ENCODE data around the gene WNT9B. TPM values are rescaled to one million over a fixed set of nuclear protein-coding genes. Genes with fewer than 3 reads are reported as not detected.

The WNT9B gene
- total RNA-seq, 1 experiment from 2014 or later = not detected

DNA sequence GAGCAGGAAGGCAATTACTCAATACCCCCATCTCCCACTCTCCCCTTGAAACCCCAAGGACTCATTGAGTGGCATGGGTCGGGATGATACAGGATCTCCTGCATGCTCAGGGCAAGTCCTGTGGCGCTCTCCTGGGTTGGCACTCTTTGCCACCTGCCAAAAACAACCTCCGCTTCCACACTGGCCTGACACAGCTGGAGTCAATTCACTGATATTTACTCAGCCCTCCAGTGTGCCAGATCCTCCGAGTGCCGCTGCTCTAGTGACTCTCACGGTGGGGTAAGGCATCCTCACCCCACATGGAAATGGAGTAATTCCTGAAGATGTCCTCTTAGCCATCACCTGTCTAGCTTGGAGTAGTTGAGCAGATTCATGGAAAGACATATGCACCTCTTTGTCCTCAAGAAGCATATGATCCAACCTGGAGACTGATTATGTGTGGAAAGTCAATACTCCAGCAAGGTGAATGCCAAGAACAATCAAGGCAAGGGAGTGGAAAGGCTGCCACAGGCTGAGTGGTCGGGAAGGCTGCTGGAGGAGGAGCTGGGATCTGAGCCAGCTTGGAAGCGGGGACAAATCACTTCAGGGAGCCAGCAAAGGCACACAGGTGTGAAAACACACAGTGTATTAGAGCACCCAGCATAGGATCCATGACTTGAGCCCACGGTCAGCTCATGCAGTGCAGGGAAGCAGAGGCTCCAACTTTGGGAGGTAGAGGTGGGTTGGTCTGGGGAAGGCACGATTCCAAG, 59.0 kb downstream of the WNT9B start:
- Mint-ChIP-seq H3K9me3 (ENCODE audit: unreplicated experiment) (no peaks in the 10 kb centered on the region), H3K36me3 (ENCODE audit: insufficient read depth, unreplicated experiment) (no peaks in the 10 kb centered on the region), H3K27ac (ENCODE audit: unreplicated experiment) (no peak overlapping the region), H3K4me3 (ENCODE audit: unreplicated experiment) (no peak overlapping the region), H3K27me3 (ENCODE audit: insufficient read depth, unreplicated experiment) (peaks cover 3% of the 10 kb centered on the region), H3K4me1 (ENCODE audit: low read depth, unreplicated experiment) (no peaks in the 10 kb centered on the region)
- no peaks in the 10 kb centered on the region for H3K36me3 ChIP-seq (ENCODE audit: control insufficient read depth, insufficient read depth, low read length)
- DNase-seq = no peak
- intact Hi-C loops (cut with micrococcal nuclease; ENCODE audit: unreplicated experiment) = no loop called here
- no TSS peak for BruUV-seq (replicated peaks)
- ChIA-PET CTCF (no interaction called here), POLR2A (no interaction called here)
- TF ChIP-seq, protein P1, sequence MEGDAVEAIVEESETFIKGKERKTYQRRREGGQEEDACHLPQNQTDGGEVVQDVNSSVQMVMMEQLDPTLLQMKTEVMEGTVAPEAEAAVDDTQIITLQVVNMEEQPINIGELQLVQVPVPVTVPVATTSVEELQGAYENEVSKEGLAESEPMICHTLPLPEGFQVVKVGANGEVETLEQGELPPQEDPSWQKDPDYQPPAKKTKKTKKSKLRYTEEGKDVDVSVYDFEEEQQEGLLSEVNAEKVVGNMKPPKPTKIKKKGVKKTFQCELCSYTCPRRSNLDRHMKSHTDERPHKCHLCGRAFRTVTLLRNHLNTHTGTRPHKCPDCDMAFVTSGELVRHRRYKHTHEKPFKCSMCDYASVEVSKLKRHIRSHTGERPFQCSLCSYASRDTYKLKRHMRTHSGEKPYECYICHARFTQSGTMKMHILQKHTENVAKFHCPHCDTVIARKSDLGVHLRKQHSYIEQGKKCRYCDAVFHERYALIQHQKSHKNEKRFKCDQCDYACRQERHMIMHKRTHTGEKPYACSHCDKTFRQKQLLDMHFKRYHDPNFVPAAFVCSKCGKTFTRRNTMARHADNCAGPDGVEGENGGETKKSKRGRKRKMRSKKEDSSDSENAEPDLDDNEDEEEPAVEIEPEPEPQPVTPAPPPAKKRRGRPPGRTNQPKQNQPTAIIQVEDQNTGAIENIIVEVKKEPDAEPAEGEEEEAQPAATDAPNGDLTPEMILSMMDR (IDR thresholded peaks at IDR 0.05; ENCODE audit: insufficient read depth in 1 of 2, low read depth in 1 of 2, low read length in 1 of 2, severe bottlenecking in 1 of 2, unreplicated experiment in 1 of 2) = no peak
- no peak overlapping the region for H3K4me3 ChIP-seq (ENCODE audit: low read depth, low read length)
- no peaks in the 10 kb centered on the region for H3K4me1 ChIP-seq
- no peaks in the 10 kb centered on the region for H3K9me3 ChIP-seq
- H3K27me3 ChIP-seq (replicated peaks; ENCODE audit: control insufficient read depth, insufficient read depth, low read length) = no peaks in the 10 kb centered on the region

DNA sequence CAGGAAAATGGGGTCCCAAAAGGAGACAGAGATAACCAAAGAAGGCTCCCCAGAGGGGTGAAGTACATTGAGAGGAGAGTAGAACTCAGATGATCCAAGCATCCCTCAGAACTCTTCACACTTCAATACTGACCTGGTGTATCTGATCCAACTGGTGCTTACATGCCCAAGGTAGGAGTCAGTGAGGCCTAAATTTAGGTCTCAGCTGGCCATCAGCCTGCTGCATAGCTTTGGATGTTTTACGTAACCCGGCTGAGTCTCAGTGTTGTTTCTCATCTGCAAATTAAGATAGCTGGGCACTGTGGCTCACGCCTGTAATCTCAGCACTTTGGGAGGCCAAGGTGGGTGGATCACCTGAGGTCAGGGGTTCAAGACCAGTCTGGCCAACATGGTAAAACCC, 59.9 kb downstream of the WNT9B start:
- H3K9me3 ChIP-seq = no peaks in the 10 kb centered on the region
- H3K27ac Mint-ChIP-seq (ENCODE audit: unreplicated experiment) = no peak overlapping the region
- no peaks in the 10 kb centered on the region for H3K36me3 ChIP-seq (ENCODE audit: control insufficient read depth, insufficient read depth, low read length)
- POLR2A ChIA-PET = no interaction called here
- peaks cover 3% of the 10 kb centered on the region for H3K27me3 Mint-ChIP-seq (ENCODE audit: insufficient read depth, unreplicated experiment)
- CTCF ChIA-PET = no interaction called here
- H3K4me3 ChIP-seq (ENCODE audit: low read depth, low read length) = no peak overlapping the region
- DNase-seq = no peak
- BruUV-seq (replicated peaks) = no TSS peak
- no peaks in the 10 kb centered on the region for H3K4me1 Mint-ChIP-seq (ENCODE audit: low read depth, unreplicated experiment)
- TF ChIP-seq, protein P1 (IDR thresholded peaks at IDR 0.05; ENCODE audit: insufficient read depth in 1 of 2, low read depth in 1 of 2, low read length in 1 of 2, severe bottlenecking in 1 of 2, unreplicated experiment in 1 of 2) = no peak
- intact Hi-C loops (cut with micrococcal nuclease; ENCODE audit: unreplicated experiment) = no loop called here
- no peaks in the 10 kb centered on the region for H3K36me3 Mint-ChIP-seq (ENCODE audit: insufficient read depth, unreplicated experiment)
- H3K4me1 ChIP-seq = no peaks in the 10 kb centered on the region
- no peaks in the 10 kb centered on the region for H3K27me3 ChIP-seq (replicated peaks; ENCODE audit: control insufficient read depth, insufficient read depth, low read length)
- no peaks in the 10 kb centered on the region for H3K9me3 Mint-ChIP-seq (ENCODE audit: unreplicated experiment)
- H3K4me3 Mint-ChIP-seq (ENCODE audit: unreplicated experiment) = no peak overlapping the region

DNA sequence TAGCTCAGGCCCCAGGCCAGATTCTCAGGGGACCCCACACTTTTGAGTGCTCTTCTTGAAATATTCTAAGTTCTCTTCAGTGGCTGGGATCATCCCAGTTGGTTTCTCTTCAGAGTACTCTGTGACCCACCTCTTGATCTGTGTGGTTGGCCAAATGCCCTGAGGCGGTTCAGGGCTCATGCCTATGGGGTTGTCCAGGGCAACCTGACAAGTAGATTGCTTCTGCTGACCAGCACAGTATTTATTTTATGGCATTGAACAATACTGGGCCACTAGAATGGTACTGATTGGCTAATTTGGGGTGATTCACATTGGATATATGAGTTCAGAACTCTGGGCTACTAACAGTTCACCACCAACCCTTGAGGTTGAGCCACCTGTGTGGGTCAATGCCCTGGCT, 64.2 kb downstream of the WNT9B start:
- no peaks in the 10 kb centered on the region for H3K4me1 Mint-ChIP-seq (ENCODE audit: low read depth, unreplicated experiment)
- Histone ChIP-seq H3K27me3 (replicated peaks; ENCODE audit: control insufficient read depth, insufficient read depth, low read length) (no peaks in the 10 kb centered on the region), H3K9me3 (no peaks in the 10 kb centered on the region; the same call in 1 of the 2 replicates), H3K4me1 (peaks cover 3% of the 10 kb centered on the region; the same call in 1 of the 2 replicates), H3K36me3 (ENCODE audit: control insufficient read depth, insufficient read depth, low read length) (no peaks in the 10 kb centered on the region), H3K4me3 (ENCODE audit: low read depth, low read length) (no peak overlapping the region)
- no peaks in the 10 kb centered on the region for H3K9me3 Mint-ChIP-seq (ENCODE audit: unreplicated experiment)
- POLR2A ChIA-PET = no interaction called here
- TF ChIP-seq, protein P1 (IDR thresholded peaks at IDR 0.05; ENCODE audit: insufficient read depth in 1 of 2, low read depth in 1 of 2, low read length in 1 of 2, severe bottlenecking in 1 of 2, unreplicated experiment in 1 of 2) = no peak
- CTCF ChIA-PET = no interaction called here
- H3K27me3 Mint-ChIP-seq (ENCODE audit: insufficient read depth, unreplicated experiment) = peaks cover 3% of the 10 kb centered on the region
- no peaks in the 10 kb centered on the region for H3K36me3 Mint-ChIP-seq (ENCODE audit: insufficient read depth, unreplicated experiment)
- no TSS peak for BruUV-seq (replicated peaks)
- intact Hi-C loops (cut with micrococcal nuclease; ENCODE audit: unreplicated experiment) = no loop called here
- no peak overlapping the region for H3K27ac Mint-ChIP-seq (ENCODE audit: unreplicated experiment)
- DNase-seq = no peak
- H3K4me3 Mint-ChIP-seq (ENCODE audit: unreplicated experiment) = no peak overlapping the region

Measured in Caco-2 (cell line).